ENCODE results near the gene NR6A1. TPM values are rescaled to one million over a fixed set of nuclear protein-coding genes. Genes with fewer than 3 reads are reported as not detected.

NR6A1 gene
- total RNA-seq, 1 experiment from 2014 or later, result 164 TPM

DNA sequence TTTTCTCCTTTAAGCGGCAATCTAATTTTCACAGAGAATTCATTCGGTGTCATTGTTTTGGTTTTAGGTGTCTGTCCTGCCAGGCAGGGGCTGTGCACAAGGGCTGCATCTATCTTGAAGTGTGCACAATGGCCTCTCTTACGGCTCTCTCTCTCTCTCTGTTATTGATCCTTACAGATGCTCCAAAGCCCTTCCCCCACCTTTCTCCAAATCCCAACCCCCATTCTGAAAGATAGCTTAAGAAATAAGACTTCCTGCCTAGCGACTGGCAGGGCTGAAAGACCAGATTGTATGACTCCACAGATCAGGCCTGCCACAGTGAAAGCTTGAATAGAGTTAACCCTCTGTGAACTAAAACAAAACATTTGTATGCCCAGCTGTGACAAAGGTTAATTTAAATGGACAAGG, 177.5 kb downstream of the NR6A1 start:
- CTCF ChIA-PET, result interaction anchor here (1.1 to 8.4 kb wide), 8 partner anchors 18 to 259 kb away, joined by 3 to 85 read pairs (median 6); partner anchors contain the start of gene WDR38
- Mint-ChIP-seq H3K4me1 (peaks cover 81% of the 10 kb centered on the region), H3K27ac (peak overlapping the region; percentile 95), H3K27me3 (ENCODE audit: low read depth) (no peaks in the 10 kb centered on the region), H3K9me3 (no peaks in the 10 kb centered on the region), H3K4me3 (peak overlapping the region; percentile 60), H3K36me3 (peaks cover under 1% of the 10 kb centered on the region; the same call in 1 of the 2 replicates)
- DNase-seq (ENCODE audit: low spot score) (peak; percentile 31), ATAC-seq (peak; percentile 85)
- TF ChIP-seq, protein P1, sequence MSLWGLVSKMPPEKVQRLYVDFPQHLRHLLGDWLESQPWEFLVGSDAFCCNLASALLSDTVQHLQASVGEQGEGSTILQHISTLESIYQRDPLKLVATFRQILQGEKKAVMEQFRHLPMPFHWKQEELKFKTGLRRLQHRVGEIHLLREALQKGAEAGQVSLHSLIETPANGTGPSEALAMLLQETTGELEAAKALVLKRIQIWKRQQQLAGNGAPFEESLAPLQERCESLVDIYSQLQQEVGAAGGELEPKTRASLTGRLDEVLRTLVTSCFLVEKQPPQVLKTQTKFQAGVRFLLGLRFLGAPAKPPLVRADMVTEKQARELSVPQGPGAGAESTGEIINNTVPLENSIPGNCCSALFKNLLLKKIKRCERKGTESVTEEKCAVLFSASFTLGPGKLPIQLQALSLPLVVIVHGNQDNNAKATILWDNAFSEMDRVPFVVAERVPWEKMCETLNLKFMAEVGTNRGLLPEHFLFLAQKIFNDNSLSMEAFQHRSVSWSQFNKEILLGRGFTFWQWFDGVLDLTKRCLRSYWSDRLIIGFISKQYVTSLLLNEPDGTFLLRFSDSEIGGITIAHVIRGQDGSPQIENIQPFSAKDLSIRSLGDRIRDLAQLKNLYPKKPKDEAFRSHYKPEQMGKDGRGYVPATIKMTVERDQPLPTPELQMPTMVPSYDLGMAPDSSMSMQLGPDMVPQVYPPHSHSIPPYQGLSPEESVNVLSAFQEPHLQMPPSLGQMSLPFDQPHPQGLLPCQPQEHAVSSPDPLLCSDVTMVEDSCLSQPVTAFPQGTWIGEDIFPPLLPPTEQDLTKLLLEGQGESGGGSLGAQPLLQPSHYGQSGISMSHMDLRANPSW (CRISPR knock-in tag; conservative IDR thresholded peaks at IDR 0.05; ENCODE audit: low read depth), result no peak
- TF ChIP-seq ETV6 (CRISPR knock-in tag; IDR thresholded peaks at IDR 0.05) (0 out of 2 replicates have a peak, but pooled peaks have one; percentile 41), ATF2 (CRISPR knock-in tag; IDR thresholded peaks at IDR 0.05; ENCODE audit: borderline replicate concordance, low read depth) (no peak), GABPB1 (CRISPR knock-in tag; IDR thresholded peaks at IDR 0.05) (no peak), FOXK1 (CRISPR knock-in tag; IDR thresholded peaks at IDR 0.05) (peak; percentile 58; the same call in 1 of the 2 replicates)
- TF ChIP-seq, protein P2, sequence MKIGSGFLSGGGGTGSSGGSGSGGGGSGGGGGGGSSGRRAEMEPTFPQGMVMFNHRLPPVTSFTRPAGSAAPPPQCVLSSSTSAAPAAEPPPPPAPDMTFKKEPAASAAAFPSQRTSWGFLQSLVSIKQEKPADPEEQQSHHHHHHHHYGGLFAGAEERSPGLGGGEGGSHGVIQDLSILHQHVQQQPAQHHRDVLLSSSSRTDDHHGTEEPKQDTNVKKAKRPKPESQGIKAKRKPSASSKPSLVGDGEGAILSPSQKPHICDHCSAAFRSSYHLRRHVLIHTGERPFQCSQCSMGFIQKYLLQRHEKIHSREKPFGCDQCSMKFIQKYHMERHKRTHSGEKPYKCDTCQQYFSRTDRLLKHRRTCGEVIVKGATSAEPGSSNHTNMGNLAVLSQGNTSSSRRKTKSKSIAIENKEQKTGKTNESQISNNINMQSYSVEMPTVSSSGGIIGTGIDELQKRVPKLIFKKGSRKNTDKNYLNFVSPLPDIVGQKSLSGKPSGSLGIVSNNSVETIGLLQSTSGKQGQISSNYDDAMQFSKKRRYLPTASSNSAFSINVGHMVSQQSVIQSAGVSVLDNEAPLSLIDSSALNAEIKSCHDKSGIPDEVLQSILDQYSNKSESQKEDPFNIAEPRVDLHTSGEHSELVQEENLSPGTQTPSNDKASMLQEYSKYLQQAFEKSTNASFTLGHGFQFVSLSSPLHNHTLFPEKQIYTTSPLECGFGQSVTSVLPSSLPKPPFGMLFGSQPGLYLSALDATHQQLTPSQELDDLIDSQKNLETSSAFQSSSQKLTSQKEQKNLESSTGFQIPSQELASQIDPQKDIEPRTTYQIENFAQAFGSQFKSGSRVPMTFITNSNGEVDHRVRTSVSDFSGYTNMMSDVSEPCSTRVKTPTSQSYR (CRISPR knock-in tag; IDR thresholded peaks at IDR 0.05), result peak; percentile 98
- TF ChIP-seq, protein P3, sequence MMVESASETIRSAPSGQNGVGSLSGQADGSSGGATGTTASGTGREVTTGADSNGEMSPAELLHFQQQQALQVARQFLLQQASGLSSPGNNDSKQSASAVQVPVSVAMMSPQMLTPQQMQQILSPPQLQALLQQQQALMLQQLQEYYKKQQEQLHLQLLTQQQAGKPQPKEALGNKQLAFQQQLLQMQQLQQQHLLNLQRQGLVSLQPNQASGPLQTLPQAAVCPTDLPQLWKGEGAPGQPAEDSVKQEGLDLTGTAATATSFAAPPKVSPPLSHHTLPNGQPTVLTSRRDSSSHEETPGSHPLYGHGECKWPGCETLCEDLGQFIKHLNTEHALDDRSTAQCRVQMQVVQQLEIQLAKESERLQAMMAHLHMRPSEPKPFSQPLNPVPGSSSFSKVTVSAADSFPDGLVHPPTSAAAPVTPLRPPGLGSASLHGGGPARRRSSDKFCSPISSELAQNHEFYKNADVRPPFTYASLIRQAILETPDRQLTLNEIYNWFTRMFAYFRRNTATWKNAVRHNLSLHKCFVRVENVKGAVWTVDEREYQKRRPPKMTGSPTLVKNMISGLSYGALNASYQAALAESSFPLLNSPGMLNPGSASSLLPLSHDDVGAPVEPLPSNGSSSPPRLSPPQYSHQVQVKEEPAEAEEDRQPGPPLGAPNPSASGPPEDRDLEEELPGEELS (CRISPR knock-in tag; IDR thresholded peaks at IDR 0.05), result peak; percentile 58; the same call in 1 of the 2 replicates
- POLR2A ChIA-PET, result interaction anchor here (0.5 to 1.1 kb wide), 2 partner anchors 11 to 285 kb away, joined by 3 read pairs; no protein-coding TSS in a partner anchor

- DNase-seq (ENCODE audit: low spot score) (no peak), ATAC-seq (peak; percentile 43)
- Mint-ChIP-seq H3K27me3 (ENCODE audit: low read depth) (no peaks in the 10 kb centered on the region), H3K4me3 (peak overlapping the region; percentile 60), H3K27ac (peak overlapping the region; percentile 95), H3K4me1 (peaks cover 79% of the 10 kb centered on the region), H3K36me3 (no peaks in the 10 kb centered on the region), H3K9me3 (no peaks in the 10 kb centered on the region)
- CTCF ChIA-PET, result interaction anchor here (1.6 to 8.4 kb wide), 5 partner anchors 24 to 119 kb away, joined by 4 to 85 read pairs (median 17); no protein-coding TSS in a partner anchor
- POLR2A ChIA-PET, result interaction anchor here (1.1 kb wide), 1 partner anchor 11 kb away, joined by 3 read pairs; no protein-coding TSS in a partner anchor
- TF ChIP-seq, protein P4, sequence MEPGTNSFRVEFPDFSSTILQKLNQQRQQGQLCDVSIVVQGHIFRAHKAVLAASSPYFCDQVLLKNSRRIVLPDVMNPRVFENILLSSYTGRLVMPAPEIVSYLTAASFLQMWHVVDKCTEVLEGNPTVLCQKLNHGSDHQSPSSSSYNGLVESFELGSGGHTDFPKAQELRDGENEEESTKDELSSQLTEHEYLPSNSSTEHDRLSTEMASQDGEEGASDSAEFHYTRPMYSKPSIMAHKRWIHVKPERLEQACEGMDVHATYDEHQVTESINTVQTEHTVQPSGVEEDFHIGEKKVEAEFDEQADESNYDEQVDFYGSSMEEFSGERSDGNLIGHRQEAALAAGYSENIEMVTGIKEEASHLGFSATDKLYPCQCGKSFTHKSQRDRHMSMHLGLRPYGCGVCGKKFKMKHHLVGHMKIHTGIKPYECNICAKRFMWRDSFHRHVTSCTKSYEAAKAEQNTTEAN (CRISPR knock-in tag; IDR thresholded peaks at IDR 0.05), result 0 out of 2 replicates have a peak, but pooled peaks have one; percentile 14
- TF ChIP-seq, protein P5, sequence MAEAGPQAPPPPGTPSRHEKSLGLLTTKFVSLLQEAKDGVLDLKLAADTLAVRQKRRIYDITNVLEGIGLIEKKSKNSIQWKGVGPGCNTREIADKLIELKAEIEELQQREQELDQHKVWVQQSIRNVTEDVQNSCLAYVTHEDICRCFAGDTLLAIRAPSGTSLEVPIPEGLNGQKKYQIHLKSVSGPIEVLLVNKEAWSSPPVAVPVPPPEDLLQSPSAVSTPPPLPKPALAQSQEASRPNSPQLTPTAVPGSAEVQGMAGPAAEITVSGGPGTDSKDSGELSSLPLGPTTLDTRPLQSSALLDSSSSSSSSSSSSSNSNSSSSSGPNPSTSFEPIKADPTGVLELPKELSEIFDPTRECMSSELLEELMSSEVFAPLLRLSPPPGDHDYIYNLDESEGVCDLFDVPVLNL (CRISPR knock-in tag; IDR thresholded peaks at IDR 0.05; ENCODE audit: borderline replicate concordance, low read depth), result no peak
These were observed 177.9 kb downstream of the NR6A1 start for GRCh38 chr9:124593200-124593599.

Data from WTC11 (cell line).